Endothelial cell (in vitro differentiated cells): Measurements from ENCODE around the gene CBFA2T3. TPM values are rescaled to one million over a fixed set of nuclear protein-coding genes. Genes with fewer than 3 reads are reported as not detected.
A peak's percentile ranks its signal among the peaks of the same experiment; 100 is the strongest.

Source experiments
- DNase-seq: peaks from one replicate; pipeline ENCODE4 v3.0.0; 2021; ENCODE audit warnings: low spot score
- H3K27ac Mint-ChIP-seq: one replicate; pipeline ENCODE4 v1.8.0; 2021; ENCODE audit warnings: mixed read lengths, inconsistent platforms; ENCODE audit not compliant: unreplicated experiment
- H3K27me3 Mint-ChIP-seq: one replicate; pipeline ENCODE4 v1.8.0; 2021; ENCODE audit warnings: mild to moderate bottlenecking, moderate library complexity, mixed read lengths, inconsistent platforms; ENCODE audit not compliant: unreplicated experiment
- H3K36me3 Mint-ChIP-seq: one replicate; pipeline ENCODE4 v1.8.0; 2021; ENCODE audit warnings: mild to moderate bottlenecking, low read depth, mixed read lengths, inconsistent platforms; ENCODE audit not compliant: unreplicated experiment
- H3K4me1 Mint-ChIP-seq: one replicate; pipeline ENCODE4 v1.8.0; 2021; ENCODE audit warnings: mild to moderate bottlenecking, mixed read lengths, inconsistent platforms; ENCODE audit not compliant: unreplicated experiment
- H3K4me3 Mint-ChIP-seq: one replicate; pipeline ENCODE4 v1.8.0; 2021; ENCODE audit warnings: mild to moderate bottlenecking, mixed read lengths, inconsistent platforms; ENCODE audit not compliant: unreplicated experiment
- H3K9me3 Mint-ChIP-seq: one replicate; pipeline ENCODE4 v1.8.0; 2021; ENCODE audit warnings: mixed read lengths, inconsistent platforms; ENCODE audit not compliant: unreplicated experiment
- total RNA-seq: library from RNA; stranded (reverse); fragmentation: NEBNext Ultra II Directional; extraction: Animal tissue kit (Norgen Biotek cat#: 25700); gene quantifications from one replicate; pipeline ENCODE4 v1.2.1, GENCODE V29; 2021; ENCODE audit not compliant: unreplicated experiment
- TF ChIP-seq, protein P1 (sequence below): fragments of 200-600 bp; sonication (generic); IDR thresholded peaks from one replicate; pipeline ENCODE4 v1.5.0; 2021; ENCODE audit warnings: antibody characterized with exemption; ENCODE audit not compliant: unreplicated experiment

The CBFA2T3 gene
- total RNA-seq, 1 donor from 2014 or later: 1.6 TPM

DNA sequence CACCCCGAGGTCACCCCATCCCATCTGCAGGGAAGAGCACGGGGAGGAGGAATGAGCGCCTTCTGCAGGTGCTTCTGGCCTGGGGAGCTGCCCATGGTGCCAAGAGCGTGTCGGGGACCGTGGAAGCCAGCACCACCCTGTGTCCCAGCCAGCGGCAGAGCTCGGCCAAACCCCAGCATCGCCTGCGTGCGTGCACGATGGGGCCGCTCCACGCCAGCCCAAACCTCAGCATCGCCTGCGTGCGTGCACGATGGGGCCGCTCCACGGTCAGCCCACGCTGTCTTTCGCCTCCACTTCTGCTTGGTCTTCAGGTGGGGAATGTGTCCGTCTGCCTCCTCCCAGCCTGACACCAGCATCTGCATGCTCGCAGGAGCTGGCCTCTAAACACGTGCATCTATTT, 134.2 kb downstream of the CBFA2T3 start:
- no peak overlapping the region for H3K27ac Mint-ChIP-seq
- peaks cover 9% of the 10 kb centered on the region for H3K36me3 Mint-ChIP-seq
- no peaks in the 10 kb centered on the region for H3K4me1 Mint-ChIP-seq
- peak overlapping the region; percentile 68 for H3K4me3 Mint-ChIP-seq
- H3K9me3 Mint-ChIP-seq: no peaks in the 10 kb centered on the region
- DNase-seq: no peak
- peaks cover 6% of the 10 kb centered on the region for H3K27me3 Mint-ChIP-seq
- TF ChIP-seq, protein P1, sequence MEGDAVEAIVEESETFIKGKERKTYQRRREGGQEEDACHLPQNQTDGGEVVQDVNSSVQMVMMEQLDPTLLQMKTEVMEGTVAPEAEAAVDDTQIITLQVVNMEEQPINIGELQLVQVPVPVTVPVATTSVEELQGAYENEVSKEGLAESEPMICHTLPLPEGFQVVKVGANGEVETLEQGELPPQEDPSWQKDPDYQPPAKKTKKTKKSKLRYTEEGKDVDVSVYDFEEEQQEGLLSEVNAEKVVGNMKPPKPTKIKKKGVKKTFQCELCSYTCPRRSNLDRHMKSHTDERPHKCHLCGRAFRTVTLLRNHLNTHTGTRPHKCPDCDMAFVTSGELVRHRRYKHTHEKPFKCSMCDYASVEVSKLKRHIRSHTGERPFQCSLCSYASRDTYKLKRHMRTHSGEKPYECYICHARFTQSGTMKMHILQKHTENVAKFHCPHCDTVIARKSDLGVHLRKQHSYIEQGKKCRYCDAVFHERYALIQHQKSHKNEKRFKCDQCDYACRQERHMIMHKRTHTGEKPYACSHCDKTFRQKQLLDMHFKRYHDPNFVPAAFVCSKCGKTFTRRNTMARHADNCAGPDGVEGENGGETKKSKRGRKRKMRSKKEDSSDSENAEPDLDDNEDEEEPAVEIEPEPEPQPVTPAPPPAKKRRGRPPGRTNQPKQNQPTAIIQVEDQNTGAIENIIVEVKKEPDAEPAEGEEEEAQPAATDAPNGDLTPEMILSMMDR: no peak

DNA sequence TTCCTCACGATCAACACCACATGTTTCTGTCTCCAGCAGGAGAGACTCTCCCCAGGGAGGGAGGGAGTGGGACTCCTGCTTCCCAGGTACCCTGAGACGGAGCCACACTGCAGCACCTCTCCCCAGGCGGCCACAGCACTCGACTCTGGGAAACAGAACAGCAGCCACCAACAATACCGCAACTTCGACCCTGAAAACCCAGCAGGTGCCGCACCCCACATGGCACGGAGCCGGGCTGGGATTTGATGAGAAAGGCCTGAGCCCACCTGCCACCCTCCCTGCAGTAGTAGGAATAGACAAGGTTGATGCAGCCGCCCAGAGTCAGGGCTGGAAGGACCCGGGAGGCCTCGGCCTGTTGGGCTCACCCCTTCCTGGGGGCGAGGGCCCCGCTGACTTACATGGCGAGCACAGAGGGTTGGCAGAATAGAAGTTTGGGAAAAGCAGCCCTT, 134.7 kb downstream of the CBFA2T3 start:
- no peak overlapping the region for H3K4me3 Mint-ChIP-seq
- H3K27ac Mint-ChIP-seq: no peak overlapping the region
- H3K27me3 Mint-ChIP-seq: peaks cover 6% of the 10 kb centered on the region
- TF ChIP-seq, protein P1: no peak
- H3K36me3 Mint-ChIP-seq: peaks cover 9% of the 10 kb centered on the region
- no peaks in the 10 kb centered on the region for H3K4me1 Mint-ChIP-seq
- no peaks in the 10 kb centered on the region for H3K9me3 Mint-ChIP-seq
- no peak for DNase-seq

DNA sequence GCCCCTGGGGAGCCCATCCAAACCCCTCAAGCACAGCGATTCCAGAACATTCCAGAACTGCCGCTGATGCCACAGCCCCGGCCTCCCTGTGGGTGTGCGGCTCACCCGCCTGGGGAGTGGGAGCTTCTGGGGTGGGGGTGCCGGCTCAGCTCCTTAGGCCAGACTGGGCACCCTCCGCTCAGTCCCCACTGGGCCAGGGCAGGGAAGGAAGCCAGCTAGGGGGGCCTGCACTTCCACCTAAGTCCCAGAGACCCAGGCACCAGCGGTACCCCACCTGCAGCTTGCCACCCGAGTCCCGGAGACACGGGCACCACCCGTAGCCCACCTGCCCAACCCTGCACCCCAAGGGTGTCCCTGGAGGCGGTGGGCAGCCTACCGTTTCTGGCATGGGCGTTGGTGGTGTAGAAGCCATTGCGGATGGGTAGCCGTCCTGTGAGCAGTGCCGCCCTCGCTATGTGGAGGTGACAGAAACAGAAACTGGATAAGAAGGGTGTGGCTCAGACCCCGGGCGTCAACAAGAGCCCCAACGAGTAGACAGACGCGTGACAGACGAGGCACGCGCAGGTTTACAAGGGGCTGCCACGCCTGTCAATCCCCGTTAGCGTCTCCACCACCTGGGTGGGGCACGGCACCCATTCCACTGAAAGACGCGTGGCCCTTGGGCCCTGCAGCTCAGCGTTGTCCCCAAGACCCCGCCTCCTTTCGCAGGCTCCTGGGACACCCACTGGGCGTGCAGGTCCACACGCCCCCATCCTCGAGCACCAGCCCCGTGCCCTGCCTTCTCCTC, 135.3 kb downstream of the CBFA2T3 start:
- no peak for DNase-seq
- Mint-ChIP-seq H3K4me3 (no peak overlapping the region), H3K27ac (no peak overlapping the region), H3K9me3 (no peaks in the 10 kb centered on the region), H3K4me1 (no peaks in the 10 kb centered on the region), H3K36me3 (peaks cover 9% of the 10 kb centered on the region), H3K27me3 (peaks cover 6% of the 10 kb centered on the region)
- TF ChIP-seq, protein P1: no peak

DNA sequence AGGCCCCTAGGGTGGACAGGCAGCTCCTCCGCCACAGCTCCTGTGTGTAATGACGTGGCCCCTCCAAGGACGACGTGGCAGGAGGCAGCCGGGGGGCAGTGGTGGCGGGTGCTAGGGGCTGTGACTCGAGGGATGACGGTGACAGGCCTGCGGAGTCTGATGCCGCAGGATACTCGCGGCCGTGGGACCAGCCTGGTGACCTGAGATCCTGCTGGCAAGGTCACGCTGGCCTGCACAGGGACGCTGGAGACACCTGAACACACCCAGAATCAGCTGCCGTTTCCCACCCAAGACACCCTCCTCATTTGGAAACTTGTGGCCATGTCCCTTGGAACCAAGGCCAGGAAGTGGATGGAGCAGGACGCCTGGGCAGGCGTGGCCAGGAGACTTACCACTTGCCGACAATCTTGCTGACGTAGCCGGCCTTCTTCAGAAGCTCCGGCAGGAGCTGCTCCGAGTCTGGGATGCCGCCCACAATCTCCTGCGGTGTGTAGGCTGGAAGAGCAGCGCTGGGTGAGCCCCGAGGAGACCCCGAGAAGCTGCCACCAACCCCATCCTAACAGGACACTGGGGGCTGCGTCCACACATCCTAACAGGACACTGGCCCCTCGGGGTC, 136.3 kb downstream of the CBFA2T3 start:
- Mint-ChIP-seq H3K9me3 (no peaks in the 10 kb centered on the region), H3K4me1 (no peaks in the 10 kb centered on the region), H3K27me3 (peaks cover 6% of the 10 kb centered on the region), H3K27ac (no peak overlapping the region), H3K36me3 (peaks cover 9% of the 10 kb centered on the region), H3K4me3 (no peak overlapping the region)
- TF ChIP-seq, protein P1: no peak
- DNase-seq: no peak
